Activated T-helper 1 cell treated with anti-CD3 and anti-CD28 coated beads, Interleukin-2, amount 50 U/mL, for 16 hours (primary cell): ENCODE measurements around the gene RGP1.

Source experiments
- DNase-seq, 2 donors: peaks; one replicate each; pipeline ENCODE4 v3.0.0-alpha.2; 2020; ENCODE audit warnings: low read depth in 1 of 2, low spot score in 1 of 2

RGP1 gene

GRCh38 chr9:35801328-35802128 lies 52.4 kb downstream of the RGP1 start:
- DNase-seq: no peak

GRCh38 chr9:35806101-35806500 lies 57.0 kb downstream of the RGP1 start:
- DNase-seq: no peak
